NCI-H1436 treated with DMSO at 0.1 percent for 48 hours (cell line): ENCODE data around the gene ECEL1.

Source experiments
- DNase-seq: peaks from one replicate; lab custom pipeline; 2025; lab: John Stamatoyannopoulos, UW

ECEL1 gene

DNA sequence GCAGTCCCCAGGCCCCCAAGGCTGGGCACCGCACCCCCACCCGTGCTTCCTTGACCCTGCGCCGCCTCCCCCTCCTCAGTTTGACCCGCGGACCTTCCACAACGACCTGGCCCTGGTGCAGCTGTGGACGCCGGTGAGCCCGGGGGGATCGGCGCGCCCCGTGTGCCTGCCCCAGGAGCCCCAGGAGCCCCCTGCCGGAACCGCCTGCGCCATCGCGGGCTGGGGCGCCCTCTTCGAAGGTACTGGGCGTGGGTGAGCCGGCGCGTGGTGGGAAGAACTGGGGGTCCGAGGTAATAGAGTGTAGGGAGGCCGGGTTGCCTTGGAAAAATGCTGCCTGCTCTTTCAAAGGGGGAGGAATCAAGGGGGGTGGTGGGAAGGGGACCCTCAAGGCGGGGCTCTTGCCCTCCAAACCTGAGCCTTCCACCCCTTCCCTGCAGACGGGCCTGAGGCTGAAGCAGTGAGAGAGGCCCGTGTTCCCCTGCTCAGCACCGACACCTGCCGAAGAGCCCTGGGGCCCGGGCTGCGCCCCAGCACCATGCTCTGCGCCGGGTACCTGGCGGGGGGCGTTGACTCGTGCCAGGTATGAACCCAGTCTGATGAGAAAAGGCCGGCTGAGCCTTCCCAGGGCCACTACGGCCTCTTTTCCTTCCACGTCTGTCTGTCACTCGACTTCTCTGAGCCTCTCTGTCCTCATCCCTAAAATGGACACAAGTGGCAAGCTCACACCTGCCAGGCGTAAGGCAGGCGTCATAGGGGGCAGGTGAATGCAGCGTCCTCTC is 35.2 kb upstream of the ECEL1 start:
- no peak for DNase-seq

DNA sequence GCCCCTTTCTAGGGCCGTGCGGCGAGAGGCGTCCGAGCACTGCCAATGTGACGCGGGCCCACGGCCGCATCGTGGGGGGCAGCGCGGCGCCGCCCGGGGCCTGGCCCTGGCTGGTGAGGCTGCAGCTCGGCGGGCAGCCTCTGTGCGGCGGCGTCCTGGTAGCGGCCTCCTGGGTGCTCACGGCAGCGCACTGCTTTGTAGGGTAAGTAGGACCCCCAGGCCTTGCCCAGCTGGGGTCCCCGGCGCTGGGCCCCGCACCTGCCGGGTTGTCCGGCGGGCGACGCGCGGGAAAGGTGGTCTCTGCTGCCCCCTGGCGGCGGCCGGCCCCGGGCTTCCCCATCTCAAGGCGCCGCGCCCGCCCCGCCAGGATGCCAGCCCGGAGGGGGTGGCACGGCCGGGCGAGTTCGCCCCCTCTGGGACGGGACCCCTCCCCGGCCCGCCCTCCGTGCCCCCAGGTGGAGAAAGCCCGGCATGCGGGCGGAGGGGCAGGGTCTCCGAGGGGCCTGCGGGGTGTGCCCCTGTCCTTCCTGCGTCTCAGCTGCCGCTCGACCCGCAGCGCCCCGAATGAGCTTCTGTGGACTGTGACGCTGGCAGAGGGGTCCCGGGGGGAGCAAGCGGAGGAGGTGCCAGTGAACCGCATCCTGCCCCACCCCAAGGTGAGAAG is 34.5 kb upstream of the ECEL1 start:
- no peak for DNase-seq

DNA sequence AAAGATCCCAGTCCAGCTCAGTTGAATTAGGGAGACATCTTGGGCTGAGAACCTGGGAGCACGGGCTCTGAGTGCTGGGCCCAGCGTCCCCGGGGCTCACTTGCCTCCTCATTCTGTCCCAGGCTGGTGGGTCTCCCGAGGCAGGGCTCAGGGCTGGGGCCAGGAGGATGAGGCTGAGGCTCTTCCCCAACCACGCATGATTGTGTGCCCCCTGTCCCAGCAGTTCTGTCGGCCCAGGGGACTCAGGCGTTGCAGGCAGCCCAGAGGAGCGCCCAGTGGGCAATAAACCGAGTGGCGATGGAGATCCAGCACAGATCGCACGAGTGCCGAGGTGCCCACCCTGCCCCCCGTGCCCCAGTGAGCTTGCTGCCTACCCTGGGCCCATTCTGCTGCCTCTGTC is 33.5 kb upstream of the ECEL1 start:
- no peak for DNase-seq

DNA sequence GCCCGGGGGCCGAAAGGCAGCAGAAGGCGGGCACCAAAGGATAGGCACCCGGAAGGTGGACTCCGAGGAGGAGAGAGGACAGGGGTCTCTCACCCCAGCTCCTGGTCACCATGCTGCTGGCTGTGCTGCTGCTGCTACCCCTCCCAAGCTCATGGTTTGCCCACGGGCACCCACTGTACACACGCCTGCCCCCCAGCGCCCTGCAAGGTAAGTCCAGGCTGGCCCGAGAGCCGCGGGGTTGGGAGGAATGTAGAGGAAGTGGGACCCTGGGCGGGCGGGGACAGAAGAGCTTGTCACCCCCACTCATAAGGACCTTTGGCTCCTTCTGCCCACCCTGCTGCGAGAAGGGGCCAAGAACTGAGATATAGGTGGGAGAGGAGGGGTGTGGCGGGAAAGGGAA is 32.9 kb upstream of the ECEL1 start:
- no peak for DNase-seq

DNA sequence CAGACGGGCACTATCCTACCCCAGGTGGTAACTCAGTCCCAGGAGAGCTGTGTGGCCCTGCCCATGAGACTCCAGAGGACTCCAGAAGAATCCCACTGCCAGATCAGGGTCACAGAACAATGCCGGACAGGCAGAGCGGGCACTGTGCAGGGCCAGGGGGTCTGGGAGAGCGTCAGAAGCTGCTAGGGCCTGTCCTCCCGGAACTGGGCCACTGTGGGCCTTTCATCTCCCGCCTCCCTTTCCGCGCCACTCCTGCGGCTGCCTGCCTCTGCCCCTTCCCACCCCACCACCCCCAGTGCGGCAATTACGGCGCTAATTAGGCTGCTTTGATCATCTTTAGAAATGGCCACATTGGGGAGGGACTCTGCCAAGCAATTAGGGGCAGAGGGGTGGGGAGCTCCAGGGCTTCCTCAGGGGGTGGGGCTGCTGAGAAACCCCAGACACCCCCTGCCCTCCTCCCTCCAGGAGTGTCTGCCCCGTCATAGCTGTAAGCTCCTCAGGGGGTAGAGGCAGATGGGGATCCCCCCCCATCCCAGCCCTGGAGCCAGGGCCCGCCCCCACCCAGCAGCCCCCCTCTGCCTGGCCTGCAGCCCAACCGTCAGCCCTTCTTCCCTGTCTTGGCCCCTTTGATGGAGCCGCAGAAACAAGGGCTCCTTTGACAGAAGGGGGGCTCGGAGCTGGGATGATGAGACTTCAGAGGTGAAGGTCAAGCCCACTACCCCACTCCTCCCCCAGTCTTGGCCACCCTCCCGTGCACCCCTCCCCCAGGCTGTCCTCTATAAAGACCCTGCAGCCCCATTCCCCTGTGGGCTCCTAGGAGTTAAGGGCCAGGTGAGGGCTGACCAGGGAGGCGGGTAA is 32.2 kb upstream of the ECEL1 start, which contains the start of gene PRSS56:
Gene PRSS56 (plus strand): TSS at position 808 of the 858 bp plus-strand sequence. CDS start 211 bp downstream, outside the sequence.
- no peak for DNase-seq

DNA sequence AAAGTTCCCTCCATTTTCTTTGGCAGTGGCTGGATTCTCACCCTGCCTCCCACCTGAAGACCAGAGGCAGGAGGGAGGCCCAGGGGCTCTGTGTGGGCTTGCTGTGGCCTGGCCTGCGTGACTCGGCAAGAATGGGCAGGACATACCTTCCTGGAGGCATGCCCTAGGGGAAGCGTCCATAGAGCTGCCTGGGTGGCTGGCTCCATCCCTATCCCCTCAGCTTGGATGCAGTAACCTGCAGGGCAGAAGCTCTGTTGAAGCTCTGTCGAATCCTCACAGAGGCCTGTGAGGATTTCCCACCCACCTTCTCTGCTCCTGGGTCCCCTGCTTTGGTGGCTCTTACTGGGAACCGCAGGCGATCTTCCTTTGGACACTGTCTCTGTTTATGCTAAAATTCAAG is 31.2 kb upstream of the ECEL1 start:
- DNase-seq = no peak

DNA sequence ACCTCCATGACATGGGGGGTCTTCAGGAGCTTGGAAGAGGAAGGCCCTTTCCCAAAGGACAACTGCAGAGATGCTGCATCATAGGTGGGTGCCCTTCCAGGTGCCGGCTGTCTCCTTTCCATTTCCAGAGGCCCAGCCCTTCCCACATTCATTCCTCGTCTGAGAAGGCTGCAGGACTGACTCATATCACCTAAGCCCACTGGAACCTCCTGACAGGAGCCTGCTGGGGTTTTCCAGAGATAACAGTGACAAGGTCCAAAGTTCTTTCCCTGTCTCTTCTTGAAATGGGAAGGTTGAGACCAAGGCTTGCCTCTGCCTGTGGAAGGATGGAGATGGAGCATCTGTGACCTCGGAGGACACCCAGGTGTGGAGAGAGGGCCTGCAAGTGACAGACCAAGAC is 28.9 kb upstream of the ECEL1 start:
- no peak for DNase-seq

DNA sequence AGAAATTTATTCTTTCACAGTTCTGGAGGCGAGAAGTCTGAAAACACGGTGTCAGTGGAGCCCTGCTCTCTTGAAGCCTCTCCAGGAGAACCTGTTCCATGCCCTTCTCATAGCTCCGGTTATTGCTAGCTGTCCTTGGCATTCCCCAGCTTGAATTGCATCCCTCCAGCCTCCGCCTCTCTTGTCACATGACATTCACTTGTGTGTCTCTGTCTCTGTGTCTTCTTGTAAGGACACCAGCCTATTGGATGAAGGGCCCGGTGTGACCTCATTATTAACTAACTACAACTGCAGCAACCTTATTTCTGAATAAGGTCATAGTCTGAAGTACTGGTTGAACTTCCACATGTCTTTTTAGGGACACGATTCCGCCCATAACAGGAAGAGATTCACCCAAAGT is 28.0 kb upstream of the ECEL1 start:
- DNase-seq = no peak

DNA sequence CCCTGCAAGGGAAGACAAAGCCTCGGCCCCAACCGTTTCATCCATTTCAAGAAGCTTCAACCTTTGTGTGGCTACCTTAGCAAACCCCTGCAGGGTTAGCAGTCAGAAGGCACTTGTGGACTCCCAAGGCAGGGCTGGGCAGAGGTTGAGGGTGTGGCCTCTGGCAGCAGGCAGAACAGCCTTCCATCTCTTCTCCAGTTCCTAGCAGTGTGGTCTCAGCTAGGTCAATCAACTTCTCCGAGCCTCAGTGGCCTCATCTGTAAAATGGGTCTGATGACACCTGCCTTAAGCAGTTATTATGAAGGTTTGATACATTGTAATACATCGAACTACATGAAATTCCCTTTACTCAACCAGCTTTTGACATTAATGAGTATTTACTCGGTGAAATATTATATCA is 25.7 kb upstream of the ECEL1 start:
- no peak for DNase-seq

DNA sequence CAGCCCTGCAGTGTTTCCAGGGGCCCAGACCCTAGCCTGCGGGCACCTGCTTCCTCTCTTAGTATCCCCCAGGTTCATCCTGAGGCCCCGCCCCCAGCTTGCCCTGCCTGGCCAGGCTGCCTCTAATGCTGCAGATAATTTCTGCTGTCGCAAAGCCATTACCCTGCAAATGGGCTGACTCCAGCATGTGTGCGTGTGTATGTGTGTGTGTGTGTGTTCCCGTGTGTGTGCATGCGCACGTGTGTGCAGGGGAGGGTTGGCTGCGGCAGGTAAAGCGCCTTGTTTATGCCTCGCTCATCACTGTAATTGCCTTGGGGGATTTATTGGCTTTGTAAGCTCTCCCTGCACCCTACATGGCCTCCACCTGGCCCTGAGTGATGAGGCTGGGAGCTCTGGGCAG is 25.0 kb upstream of the ECEL1 start:
- peak; percentile 39 for DNase-seq

DNA sequence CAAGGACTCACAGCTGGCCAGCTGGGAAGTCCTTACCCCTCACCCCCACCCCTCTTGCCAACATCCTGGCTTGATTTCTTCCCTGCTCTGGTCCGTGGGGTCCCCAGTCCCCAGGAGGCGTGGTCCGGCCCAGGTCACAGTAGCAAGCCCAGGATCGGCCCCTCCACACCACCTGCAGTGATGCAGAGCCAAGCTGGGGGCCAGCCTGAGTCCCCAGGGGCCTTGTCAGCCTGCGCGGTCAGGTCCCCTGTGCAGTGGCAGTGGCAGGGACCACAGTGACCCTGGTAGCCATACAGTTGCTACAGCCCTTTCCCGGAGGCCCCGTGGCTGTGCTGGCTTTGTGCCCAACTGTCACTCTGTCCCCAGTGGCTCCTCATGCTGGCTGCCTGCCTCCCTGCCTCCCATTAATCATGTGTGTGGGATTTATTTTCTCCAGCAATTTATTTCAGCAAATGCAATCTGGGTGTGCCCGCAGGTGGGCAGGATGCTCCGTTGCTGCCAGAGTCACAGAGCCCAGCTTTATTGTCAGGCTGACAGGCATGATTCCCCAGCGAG is 23.8 kb upstream of the ECEL1 start:
- DNase-seq = no peak

DNA sequence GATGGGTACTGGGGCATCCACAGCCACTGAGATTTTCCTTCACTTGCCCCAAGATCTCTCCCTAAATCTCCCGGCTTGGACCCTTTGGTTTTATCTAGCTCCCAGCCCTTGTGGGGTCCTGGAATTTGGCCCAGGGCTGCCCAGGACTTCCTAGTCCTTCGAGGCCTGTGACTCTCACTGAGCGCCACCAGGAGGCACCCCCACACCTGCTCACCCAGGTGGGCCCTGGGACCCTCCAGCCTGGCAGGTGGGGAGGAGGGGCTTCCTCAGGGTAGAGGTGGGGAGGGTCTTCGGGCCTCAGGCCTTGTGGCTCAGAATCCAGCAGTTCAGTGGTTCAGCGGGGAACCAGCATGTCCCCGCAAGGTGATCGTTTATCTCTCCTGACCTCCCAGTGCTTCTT is 20.6 kb upstream of the ECEL1 start:
- DNase-seq = no peak

DNA sequence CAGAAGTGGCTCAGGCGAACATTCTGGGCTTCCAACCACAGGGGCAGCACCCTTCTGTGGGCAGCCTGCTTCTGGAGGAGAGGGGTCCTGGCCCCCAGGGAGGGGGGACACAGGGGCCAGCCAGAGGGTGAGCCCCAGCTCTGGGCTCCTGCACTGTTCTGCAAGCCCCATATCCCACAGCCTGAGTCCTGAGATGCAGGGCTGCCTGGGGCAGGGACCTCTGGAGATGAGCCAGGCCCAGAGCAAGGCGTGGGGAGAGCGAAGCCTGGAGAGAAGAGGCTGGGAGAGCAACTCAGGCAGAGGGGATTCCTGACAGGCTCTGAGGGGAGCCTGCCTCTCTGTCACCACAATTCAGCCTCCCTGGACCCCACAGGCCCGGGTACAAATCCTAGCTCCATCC is 19.1 kb upstream of the ECEL1 start:
- DNase-seq = no peak

DNA sequence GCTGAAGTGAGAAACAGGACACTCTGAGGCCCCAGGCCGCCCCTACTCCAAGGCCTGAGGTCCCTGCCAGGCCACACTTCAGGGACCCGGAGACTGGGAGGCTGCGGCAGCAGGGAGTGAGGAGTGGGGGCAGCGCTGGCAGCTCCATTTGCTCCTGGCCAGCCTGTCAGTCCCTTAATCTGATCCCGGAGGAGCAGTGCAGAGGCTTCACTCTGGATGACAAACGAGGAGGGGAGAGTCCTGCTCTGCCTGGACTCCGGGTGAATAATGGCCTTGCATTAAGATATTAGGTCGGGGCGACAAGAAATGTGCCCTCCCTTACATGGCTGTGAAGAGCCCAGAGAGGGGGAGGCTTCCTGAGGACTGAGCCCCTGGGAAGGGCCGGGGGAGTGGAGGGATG is 18.2 kb upstream of the ECEL1 start:
- DNase-seq = no peak

DNA sequence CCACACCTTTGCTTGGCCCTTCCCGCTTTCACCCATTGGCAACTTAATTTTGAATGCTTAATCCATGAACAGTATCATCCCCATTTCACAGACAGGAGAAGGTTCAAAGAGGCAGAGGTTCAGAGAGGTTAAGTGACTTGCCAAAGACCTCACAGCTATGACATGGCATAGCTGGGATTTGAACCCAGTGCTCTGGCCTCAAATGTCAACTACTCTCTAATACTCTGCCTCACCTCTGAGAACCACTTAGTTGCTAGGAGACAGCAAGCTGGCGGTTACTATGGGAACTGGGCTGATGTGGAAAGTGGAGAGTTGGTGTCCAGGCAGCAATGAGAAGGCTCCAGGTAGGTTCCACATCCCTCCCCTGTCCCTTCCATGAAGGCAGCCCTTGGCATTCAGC is 16.8 kb upstream of the ECEL1 start:
- DNase-seq = no peak

DNA sequence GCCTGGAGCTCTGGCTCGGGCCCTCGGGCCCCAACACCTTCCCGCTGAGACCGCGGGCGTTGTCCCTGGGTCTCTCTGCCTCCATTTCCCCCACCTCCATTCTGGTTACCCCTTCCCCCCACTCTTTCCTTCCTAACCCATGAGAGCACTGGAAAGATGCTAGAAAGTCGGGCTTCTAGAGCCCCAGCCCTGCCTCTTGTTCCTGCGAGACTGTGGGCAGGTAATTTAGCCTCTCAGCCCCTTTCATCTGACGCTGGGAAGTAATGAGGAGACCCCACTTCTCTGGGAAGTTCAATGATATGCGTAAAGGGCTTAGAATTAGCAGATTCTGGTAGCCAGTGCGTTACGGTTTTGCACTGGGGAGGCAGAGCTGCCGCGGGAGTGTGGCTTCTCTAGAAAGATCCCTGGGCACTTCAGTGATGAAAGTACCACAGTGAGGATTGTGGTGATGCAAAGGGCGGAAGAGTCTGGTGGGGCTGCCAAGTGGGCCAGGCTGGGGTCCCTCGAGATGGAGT is 16.2 kb upstream of the ECEL1 start:
- no peak for DNase-seq

DNA sequence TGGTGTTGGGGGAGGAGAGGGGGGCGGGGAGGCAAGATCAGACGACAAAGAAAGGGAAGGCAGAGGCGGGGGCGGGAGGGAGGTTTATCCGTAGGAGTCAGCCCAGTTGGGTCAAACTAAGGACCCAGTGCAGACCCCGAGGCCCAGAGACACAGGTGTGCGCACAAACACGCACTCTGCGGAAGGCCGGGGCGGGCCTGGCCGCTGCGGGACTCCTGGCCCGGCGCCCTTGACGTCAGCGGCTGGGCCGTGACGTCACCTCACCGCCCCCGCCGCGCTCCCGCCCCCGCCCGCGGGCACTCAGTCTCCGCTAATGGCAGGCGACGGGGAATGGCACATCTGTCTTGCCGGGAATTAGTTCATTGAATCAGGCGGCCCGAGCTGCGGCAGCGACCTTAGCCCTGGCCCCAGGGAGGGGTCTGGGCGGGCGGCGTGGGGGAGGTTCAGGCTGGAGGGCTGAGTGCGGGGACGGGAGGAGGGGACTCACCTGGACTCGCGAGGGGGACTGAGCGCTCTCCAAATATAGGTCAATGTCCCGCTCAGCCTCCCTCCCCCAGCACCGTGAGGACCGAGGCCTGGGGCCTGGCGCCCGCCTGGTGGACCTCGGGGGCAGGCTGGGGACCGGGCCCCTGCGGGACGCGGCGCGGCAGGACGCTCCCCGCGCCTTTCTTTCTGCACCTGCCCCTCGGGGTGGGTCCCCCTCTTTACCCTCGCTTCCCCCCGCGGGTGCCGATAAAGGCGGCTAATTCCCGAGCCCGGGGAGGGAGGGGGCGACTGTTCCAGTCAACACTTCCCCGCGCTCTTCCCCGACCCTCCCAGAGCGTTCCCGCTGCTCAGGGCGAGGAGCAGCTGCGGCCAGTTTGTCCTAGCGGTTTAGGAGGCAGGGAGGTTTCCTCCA is 15.5 kb upstream of the ECEL1 start:
- no peak for DNase-seq

DNA sequence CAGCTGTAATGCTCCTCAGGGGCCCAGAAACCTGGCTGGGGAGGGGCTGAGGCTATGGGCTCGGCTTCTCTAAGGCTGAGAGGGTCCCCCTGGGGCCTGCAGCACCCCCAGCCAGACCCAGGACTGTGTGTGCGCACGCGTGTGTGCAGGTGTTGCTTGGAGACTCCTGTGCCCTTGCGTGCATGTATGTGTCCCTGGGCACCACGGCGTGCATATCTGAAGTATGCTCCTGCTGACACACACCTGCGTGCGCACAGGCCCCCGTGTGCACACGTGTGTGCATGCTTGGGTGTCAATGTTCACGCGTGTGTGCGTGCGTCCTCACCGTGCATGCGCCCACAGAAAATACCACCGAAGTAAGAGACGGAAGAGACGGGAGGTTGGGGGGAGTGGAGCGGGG is 14.9 kb upstream of the ECEL1 start:
- no peak for DNase-seq

DNA sequence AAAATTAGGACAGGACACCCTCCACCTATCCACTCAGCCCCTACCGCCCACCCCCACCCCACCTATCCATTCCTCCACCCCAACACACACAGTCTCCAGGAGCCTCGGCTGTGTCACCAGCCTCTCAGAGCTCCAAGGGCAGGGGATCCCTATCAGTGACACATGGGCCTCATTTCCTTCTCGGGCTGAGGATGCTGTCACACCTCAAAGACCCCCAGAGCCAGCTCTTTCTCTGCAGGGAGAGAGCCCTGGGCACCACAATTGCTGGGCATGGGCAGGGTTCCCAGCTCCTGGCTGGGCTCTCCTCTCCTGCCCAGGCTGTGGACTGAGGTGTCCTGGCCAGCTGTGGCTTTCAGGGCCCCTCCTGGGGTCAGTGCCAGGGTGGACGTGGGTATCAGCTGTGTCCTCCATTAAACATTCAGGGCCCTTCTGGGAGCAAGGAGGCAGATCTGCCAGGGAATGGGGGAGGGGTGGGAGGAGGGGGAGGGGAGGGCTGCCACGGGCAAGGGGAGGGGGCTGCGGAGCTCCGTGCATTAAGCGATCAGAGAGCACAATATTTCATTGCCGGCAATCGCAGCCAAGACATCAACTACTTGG is 14.3 kb upstream of the ECEL1 start:
- DNase-seq = no peak

DNA sequence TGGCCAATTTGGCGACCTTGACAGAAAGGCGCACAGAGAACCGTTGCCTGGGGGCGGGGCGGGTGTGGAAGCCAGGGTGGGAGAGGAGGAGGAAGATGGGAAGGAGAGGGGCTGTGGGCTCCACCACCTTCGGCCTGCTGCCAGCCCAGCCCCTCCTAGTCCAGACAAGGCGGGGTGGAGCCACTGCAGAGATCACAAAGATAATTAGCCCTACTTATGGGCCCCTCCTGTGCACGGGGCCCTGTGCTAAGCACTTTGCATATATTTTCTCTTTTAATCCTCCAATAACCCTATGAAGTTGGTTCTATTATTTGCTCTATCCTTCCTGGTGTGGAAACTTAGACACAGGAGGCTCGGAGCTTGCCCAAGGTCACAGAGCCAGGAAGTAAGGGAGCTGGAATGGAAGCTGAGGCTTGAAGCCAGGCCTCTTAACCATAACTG is 13.7 kb upstream of the ECEL1 start:
- no peak for DNase-seq

DNA sequence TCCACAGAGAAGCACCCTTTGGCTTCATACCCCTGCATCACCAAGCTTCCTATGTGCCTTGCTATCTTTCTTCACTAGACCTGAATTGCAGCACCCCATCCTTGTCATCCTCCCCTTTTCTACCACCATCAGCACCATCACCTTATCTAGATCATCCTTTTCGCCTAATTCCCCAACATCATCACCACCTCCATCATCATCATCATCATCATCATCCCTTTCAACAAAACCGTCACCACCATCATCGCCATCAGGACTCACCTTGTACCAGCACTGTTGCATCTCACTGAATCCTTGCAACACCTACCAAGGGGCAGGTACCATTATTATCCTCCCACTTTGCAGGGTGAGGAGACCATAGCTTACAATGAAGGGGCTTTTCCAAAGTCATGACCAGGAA is 10.8 kb upstream of the ECEL1 start:
- DNase-seq = no peak
